C1 segment of cervical spinal cord (tissue), 14 donors: ENCODE results near the gene ANKMY2.
A peak's percentile ranks its signal among the peaks of the same experiment; 100 is the strongest.

Source experiments
- DNase-seq, 14 donors: peaks; one replicate each; lab custom pipeline; 2025; lab: John Stamatoyannopoulos, UW

The ANKMY2 gene

DNA sequence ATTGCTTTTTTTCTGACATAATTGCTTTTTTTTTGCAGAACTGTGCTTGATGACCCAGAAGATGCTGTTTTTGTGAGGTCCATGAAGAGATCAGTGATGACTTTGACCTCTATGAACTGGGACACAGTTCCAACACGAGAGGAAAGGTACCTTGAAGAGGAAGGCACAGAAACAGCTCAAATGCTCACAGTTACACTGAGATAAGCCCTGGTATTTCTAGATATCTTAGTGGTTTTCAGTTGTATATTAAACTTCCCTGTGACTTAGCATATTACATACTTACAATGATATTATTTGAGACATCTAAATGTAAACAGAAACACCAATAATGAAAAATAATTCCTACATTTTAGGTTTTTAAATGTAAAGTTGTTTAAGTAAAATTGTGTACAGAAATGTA, 64.3 kb downstream of the ANKMY2 start:
- DNase-seq: no peak

DNA sequence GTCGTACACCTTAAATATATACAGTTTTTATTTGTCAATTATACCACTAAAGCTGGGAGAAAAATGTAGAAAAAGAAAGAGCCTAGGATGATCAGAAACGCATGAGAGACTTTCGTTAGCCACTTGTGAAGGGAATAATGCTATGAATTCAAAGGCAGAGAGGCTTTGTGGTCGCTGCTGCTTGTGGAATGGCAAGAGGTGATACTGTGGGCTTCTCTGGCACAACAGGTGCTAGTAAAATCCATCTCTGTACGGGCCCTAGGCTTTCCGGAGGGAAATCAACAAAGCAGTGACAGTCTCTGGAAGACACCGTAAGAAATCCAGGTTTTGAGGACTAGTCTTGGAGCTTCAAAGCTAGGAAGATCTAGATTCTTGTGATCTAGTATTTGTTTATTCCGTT, 66.3 kb downstream of the ANKMY2 start:
- DNase-seq: no peak

DNA sequence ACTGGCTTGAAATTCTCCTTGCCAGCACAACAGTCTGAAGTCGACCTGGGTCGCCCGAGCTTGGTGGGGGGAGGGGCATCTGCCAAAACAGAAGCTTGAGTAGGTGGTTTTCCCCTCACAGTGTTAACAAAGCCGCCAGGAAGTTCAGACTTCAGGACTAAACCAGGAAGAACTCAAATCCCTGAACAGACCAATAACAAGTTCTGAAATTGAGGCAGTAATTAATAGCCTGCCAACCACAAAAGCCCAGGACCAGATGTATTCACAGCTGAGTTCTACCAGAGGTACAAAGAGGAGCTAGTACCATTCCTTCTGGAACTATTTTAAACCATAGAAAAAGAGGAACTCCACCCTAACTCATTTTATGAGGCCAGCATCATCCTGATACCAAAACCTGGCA, 73.6 kb downstream of the ANKMY2 start:
- no peak for DNase-seq

- peak in 1 of 14 donors; percentile 5 for DNase-seq
Measured at GRCh38 chr7:16564909-16565426, 80.6 kb downstream of the ANKMY2 start.

GRCh38 chr7:16564023-16564380, 81.6 kb downstream of the ANKMY2 start:
- no peak for DNase-seq

DNA sequence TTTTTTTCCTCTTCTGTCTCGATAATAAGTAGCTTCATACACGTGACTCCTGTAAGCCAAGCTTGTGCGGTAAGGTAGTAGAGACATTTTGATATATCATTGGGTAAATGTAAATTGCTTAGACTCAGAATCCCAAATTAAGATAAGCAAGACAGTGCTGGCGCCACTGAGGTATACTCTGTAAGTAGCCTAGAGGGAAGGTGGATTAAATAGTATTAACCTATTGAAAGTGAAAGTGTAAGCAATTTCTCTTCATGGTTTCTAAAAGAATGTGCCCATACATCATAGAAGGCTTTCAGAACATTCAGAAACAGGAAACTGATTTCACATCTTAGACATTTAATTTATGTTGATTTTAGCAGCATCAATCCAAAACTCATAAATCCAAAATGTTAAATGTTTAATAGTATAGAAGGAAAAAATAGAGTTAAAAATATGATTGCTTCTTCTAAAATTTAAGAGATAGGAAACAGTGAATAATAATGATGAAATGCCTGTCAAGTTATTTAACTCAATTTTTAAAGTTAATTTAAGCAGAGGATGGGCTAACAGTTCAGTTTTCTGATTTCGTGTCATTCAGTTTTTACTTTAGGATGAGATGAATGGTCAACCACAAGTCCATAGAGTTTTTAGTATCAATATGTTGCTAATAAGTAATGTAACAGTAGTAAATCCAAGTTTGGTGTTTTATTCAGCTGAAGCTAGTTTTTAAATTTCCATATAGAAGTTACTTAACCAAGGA, 82.1 kb downstream of the ANKMY2 start:
- DNase-seq: no peak

- no peak for DNase-seq
Measured at GRCh38 chr7:16562456-16563220, 82.9 kb downstream of the ANKMY2 start.

GRCh38 chr7:16561943-16562342, 83.6 kb downstream of the ANKMY2 start:
- DNase-seq: no peak

GRCh38 chr7:16559497-16560179, 85.9 kb downstream of the ANKMY2 start:
- no peak for DNase-seq

DNA sequence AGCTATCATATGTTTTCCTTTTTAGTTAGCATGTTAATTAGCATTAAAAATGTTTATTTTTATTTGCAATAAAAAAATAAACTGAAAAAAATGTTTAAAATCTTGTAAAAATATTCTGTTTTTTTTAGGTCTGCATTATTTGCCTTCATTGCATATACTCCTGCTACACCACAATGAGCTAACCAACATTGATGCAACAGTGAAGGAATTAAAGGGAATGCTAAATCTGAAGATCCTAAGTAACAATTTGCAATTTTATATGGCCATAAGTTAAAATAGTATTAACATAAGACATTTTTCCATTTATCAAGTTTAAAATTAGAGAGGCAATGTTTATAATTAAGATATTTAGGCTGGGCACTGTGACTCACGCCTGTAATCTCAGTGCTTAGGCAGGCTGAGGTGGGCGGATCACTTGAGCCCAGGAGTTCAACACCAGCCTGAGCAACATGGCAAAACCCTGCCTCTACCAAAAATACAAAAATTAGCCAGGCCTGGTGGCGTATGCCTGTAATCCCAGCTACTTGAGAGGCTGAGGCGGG, 86.7 kb downstream of the ANKMY2 start:
- no peak for DNase-seq

DNA sequence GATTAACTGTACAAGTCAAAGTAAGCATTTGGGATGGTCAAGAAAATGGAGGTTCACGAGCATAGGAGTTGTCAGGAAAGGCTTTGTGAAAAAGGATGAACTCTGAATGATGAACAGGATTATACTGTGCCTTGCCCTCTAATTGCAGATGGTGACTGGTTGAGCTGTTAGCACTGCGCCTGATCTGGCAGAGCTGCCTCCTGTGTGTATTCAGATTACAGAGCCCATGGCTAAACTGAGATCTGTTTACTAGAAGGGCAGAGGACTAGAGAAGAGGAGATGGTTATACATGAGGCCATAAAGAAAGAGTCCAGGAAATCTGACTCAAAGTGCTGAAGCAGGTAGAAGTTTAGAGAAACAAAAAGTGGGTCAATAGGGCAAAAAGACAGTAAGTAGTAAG, 89.2 kb downstream of the ANKMY2 start:
- DNase-seq: no peak

DNA sequence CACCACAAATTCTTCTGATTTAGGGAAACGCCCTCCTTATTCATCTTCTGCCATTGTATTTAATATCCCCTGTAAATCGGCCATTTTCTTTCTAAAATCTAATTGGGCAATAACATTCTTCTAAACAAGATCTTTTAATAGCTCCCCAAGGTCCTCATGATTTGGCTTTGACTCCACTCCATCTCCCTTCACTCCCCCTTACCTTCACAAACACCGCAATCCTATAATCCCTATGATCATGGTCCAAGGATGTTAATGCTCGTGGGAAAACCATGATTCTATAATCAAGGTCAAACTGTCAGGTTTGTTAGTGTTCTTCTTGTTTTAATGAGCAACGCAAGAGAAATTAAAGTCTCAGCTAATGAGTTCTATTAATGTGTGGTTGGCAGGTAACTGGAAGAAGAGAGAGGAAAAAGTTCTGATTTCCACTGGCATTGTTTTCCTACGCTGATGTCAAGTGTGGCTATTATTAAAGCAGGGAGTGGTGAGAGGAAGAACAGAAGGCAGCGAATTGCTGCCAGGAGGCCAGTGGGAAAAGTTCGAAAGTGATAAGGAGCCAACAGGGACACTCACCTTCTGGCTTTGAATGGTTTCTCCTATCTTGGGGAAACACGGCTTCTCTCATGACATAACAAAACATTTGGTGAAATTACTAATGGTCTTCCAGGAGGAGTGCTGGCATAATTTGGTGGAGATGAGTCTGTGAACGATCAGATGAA, 90.9 kb downstream of the ANKMY2 start:
- DNase-seq: no peak

- DNase-seq: no peak
Measured at GRCh38 chr7:16550671-16551070, 94.9 kb downstream of the ANKMY2 start.
